Measurements from ENCODE around the gene CABP7. TPM values are rescaled to one million over a fixed set of nuclear protein-coding genes. Genes with fewer than 3 reads are reported as not detected.

Gene CABP7
- polyA plus RNA-seq, 4 donors = 0.27 to 4.2 (median 1.4) TPM

GRCh38 chr22:29705651-29706050 is 14.2 kb upstream of the CABP7 start:
- no peaks in the 10 kb centered on the region for H3K9me3 ChIP-seq (ENCODE audit: control insufficient read depth in 2 of 2, insufficient read depth in 1 of 2, low read depth in 1 of 2, low read length in 1 of 2)
- peaks cover 0 to 61% (median 0%) of the 10 kb centered on the region in 3 donors for H3K27me3 ChIP-seq (ENCODE audit: control insufficient read depth in 3 of 3, insufficient read depth in 3 of 3, low read length in 3 of 3)
- no peaks in the 10 kb centered on the region for H3K36me3 ChIP-seq (ENCODE audit: control insufficient read depth in 3 of 3, insufficient read depth in 2 of 3, low read depth in 1 of 3, low read length in 3 of 3)
- no peak for DNase-seq
- H3K4me1 ChIP-seq (ENCODE audit: control insufficient read depth in 3 of 3, insufficient read depth in 2 of 3, low read depth in 1 of 3, low read length in 2 of 3) = peaks cover 0 to 36% (median 0%) of the 10 kb centered on the region in 3 donors
- WGBS, 3 donors = 80 to 87% (median 83%) methylated on average over 7 of the region's 7 CpGs
- no peak overlapping the region for H3K4me3 ChIP-seq (ENCODE audit: low read depth in 1 of 3, low read length in 3 of 3)
- FAIRE-seq = no peak
- no peak overlapping the region for H3K27ac ChIP-seq (ENCODE audit: low read depth in 1 of 3, low read length in 2 of 3)

GRCh38 chr22:29706486-29706885 is 13.3 kb upstream of the CABP7 start:
- DNase-seq = no peak
- Histone ChIP-seq H3K4me1 (ENCODE audit: control insufficient read depth in 3 of 3, insufficient read depth in 2 of 3, low read depth in 1 of 3, low read length in 2 of 3) (peaks cover 0 to 27% (median 0%) of the 10 kb centered on the region in 3 donors), H3K27ac (ENCODE audit: low read depth in 1 of 3, low read length in 2 of 3) (no peak overlapping the region), H3K4me3 (ENCODE audit: low read depth in 1 of 3, low read length in 3 of 3) (no peak overlapping the region), H3K27me3 (ENCODE audit: control insufficient read depth in 3 of 3, insufficient read depth in 3 of 3, low read length in 3 of 3) (peaks cover 0 to 56% (median 0%) of the 10 kb centered on the region in 3 donors), H3K36me3 (ENCODE audit: control insufficient read depth in 3 of 3, insufficient read depth in 2 of 3, low read depth in 1 of 3, low read length in 3 of 3) (no peaks in the 10 kb centered on the region), H3K9me3 (ENCODE audit: control insufficient read depth in 2 of 2, insufficient read depth in 1 of 2, low read depth in 1 of 2, low read length in 1 of 2) (no peaks in the 10 kb centered on the region)
- WGBS, 3 donors = 47 to 57% (median 52%) methylated on average over 7 to 9 of the region's 9 CpGs
- FAIRE-seq = no peak

GRCh38 chr22:29707010-29707409 is 12.8 kb upstream of the CABP7 start:
- H3K4me3 ChIP-seq (ENCODE audit: low read depth in 1 of 3, low read length in 3 of 3) = no peak overlapping the region
- H3K27me3 ChIP-seq (ENCODE audit: control insufficient read depth in 3 of 3, insufficient read depth in 3 of 3, low read length in 3 of 3) = peaks cover 0 to 50% (median 0%) of the 10 kb centered on the region in 3 donors
- peaks cover 0 to 23% (median 0%) of the 10 kb centered on the region in 3 donors for H3K4me1 ChIP-seq (ENCODE audit: control insufficient read depth in 3 of 3, insufficient read depth in 2 of 3, low read depth in 1 of 3, low read length in 2 of 3)
- H3K9me3 ChIP-seq (ENCODE audit: control insufficient read depth in 2 of 2, insufficient read depth in 1 of 2, low read depth in 1 of 2, low read length in 1 of 2) = no peaks in the 10 kb centered on the region
- H3K36me3 ChIP-seq (ENCODE audit: control insufficient read depth in 3 of 3, insufficient read depth in 2 of 3, low read depth in 1 of 3, low read length in 3 of 3) = no peaks in the 10 kb centered on the region
- WGBS, 3 donors = 49 to 64% (median 61%) methylated on average over 16 to 18 of the region's 18 CpGs
- no peak for FAIRE-seq
- H3K27ac ChIP-seq (ENCODE audit: low read depth in 1 of 3, low read length in 2 of 3) = no peak overlapping the region
- no peak for DNase-seq

GRCh38 chr22:29707471-29707870 is 12.3 kb upstream of the CABP7 start:
- H3K9me3 ChIP-seq (ENCODE audit: control insufficient read depth in 2 of 2, insufficient read depth in 1 of 2, low read depth in 1 of 2, low read length in 1 of 2) = no peaks in the 10 kb centered on the region
- no peaks in the 10 kb centered on the region for H3K36me3 ChIP-seq (ENCODE audit: control insufficient read depth in 3 of 3, insufficient read depth in 2 of 3, low read depth in 1 of 3, low read length in 3 of 3)
- peaks cover 0 to 18% (median 0%) of the 10 kb centered on the region in 3 donors for H3K4me1 ChIP-seq (ENCODE audit: control insufficient read depth in 3 of 3, insufficient read depth in 2 of 3, low read depth in 1 of 3, low read length in 2 of 3)
- WGBS, 3 donors = 80 to 88% (median 85%) methylated on average over 5 of the region's 5 CpGs
- H3K27ac ChIP-seq (ENCODE audit: low read depth in 1 of 3, low read length in 2 of 3) = no peak overlapping the region
- peaks cover 0 to 50% (median 0%) of the 10 kb centered on the region in 3 donors for H3K27me3 ChIP-seq (ENCODE audit: control insufficient read depth in 3 of 3, insufficient read depth in 3 of 3, low read length in 3 of 3)
- no peak overlapping the region for H3K4me3 ChIP-seq (ENCODE audit: low read depth in 1 of 3, low read length in 3 of 3)
- FAIRE-seq (no peak), DNase-seq (no peak)

- Histone ChIP-seq H3K27me3 (ENCODE audit: control insufficient read depth in 3 of 3, insufficient read depth in 3 of 3, low read length in 3 of 3) (peaks cover 0 to 42% (median 0%) of the 10 kb centered on the region in 3 donors), H3K36me3 (ENCODE audit: control insufficient read depth in 3 of 3, insufficient read depth in 2 of 3, low read depth in 1 of 3, low read length in 3 of 3) (no peaks in the 10 kb centered on the region), H3K4me1 (ENCODE audit: control insufficient read depth in 3 of 3, insufficient read depth in 2 of 3, low read depth in 1 of 3, low read length in 2 of 3) (no peaks in the 10 kb centered on the region), H3K27ac (ENCODE audit: low read depth in 1 of 3, low read length in 2 of 3) (no peak overlapping the region), H3K4me3 (ENCODE audit: low read depth in 1 of 3, low read length in 3 of 3) (no peak overlapping the region), H3K9me3 (ENCODE audit: control insufficient read depth in 2 of 2, insufficient read depth in 1 of 2, low read depth in 1 of 2, low read length in 1 of 2) (no peaks in the 10 kb centered on the region)
- WGBS, 3 donors = 81 to 87% (median 82%) methylated on average over 13 to 15 of the region's 15 CpGs
- FAIRE-seq (no peak), DNase-seq (no peak)
Measured at GRCh38 chr22:29710193-29710592, 9.6 kb upstream of the CABP7 start.

- no peaks in the 10 kb centered on the region for H3K9me3 ChIP-seq (ENCODE audit: control insufficient read depth in 2 of 2, insufficient read depth in 1 of 2, low read depth in 1 of 2, low read length in 1 of 2)
- peaks cover 0 to 47% (median 0%) of the 10 kb centered on the region in 3 donors for H3K27me3 ChIP-seq (ENCODE audit: control insufficient read depth in 3 of 3, insufficient read depth in 3 of 3, low read length in 3 of 3)
- H3K4me1 ChIP-seq (ENCODE audit: control insufficient read depth in 3 of 3, insufficient read depth in 2 of 3, low read depth in 1 of 3, low read length in 2 of 3) = no peaks in the 10 kb centered on the region
- DNase-seq (peak in 1 of 2 donors; percentile 40), FAIRE-seq (no peak)
- no peak overlapping the region for H3K27ac ChIP-seq (ENCODE audit: low read depth in 1 of 3, low read length in 2 of 3)
- no peak overlapping the region for H3K4me3 ChIP-seq (ENCODE audit: low read depth in 1 of 3, low read length in 3 of 3)
- no peaks in the 10 kb centered on the region for H3K36me3 ChIP-seq (ENCODE audit: control insufficient read depth in 3 of 3, insufficient read depth in 2 of 3, low read depth in 1 of 3, low read length in 3 of 3)
- whole genome bisulfite sequencing, 3 donors = 33 to 64% (median 50%) methylated on average over 15 to 18 of the region's 18 CpGs
Measured at GRCh38 chr22:29710922-29711593, 8.7 kb upstream of the CABP7 start.

GRCh38 chr22:29712119-29712518 is 7.7 kb upstream of the CABP7 start:
- no peaks in the 10 kb centered on the region for H3K9me3 ChIP-seq (ENCODE audit: control insufficient read depth in 2 of 2, insufficient read depth in 1 of 2, low read depth in 1 of 2, low read length in 1 of 2)
- peaks cover 0 to 41% (median 0%) of the 10 kb centered on the region in 3 donors for H3K27me3 ChIP-seq (ENCODE audit: control insufficient read depth in 3 of 3, insufficient read depth in 3 of 3, low read length in 3 of 3)
- no peak overlapping the region for H3K4me3 ChIP-seq (ENCODE audit: low read depth in 1 of 3, low read length in 3 of 3)
- no peak overlapping the region for H3K27ac ChIP-seq (ENCODE audit: low read depth in 1 of 3, low read length in 2 of 3)
- WGBS, 3 donors = 74 to 81% (median 80%) methylated on average over 2 of the region's 2 CpGs
- H3K36me3 ChIP-seq (ENCODE audit: control insufficient read depth in 3 of 3, insufficient read depth in 2 of 3, low read depth in 1 of 3, low read length in 3 of 3) = no peaks in the 10 kb centered on the region
- DNase-seq (no peak), FAIRE-seq (no peak)
- no peaks in the 10 kb centered on the region for H3K4me1 ChIP-seq (ENCODE audit: control insufficient read depth in 3 of 3, insufficient read depth in 2 of 3, low read depth in 1 of 3, low read length in 2 of 3)

- H3K36me3 ChIP-seq (ENCODE audit: control insufficient read depth in 3 of 3, insufficient read depth in 2 of 3, low read depth in 1 of 3, low read length in 3 of 3) = no peaks in the 10 kb centered on the region
- FAIRE-seq = no peak
- no peak for DNase-seq
- no peaks in the 10 kb centered on the region for H3K4me1 ChIP-seq (ENCODE audit: control insufficient read depth in 3 of 3, insufficient read depth in 2 of 3, low read depth in 1 of 3, low read length in 2 of 3)
- H3K4me3 ChIP-seq (ENCODE audit: low read depth in 1 of 3, low read length in 3 of 3) = no peak overlapping the region
- no peak overlapping the region for H3K27ac ChIP-seq (ENCODE audit: low read depth in 1 of 3, low read length in 2 of 3)
- H3K27me3 ChIP-seq (ENCODE audit: control insufficient read depth in 3 of 3, insufficient read depth in 3 of 3, low read length in 3 of 3) = peaks cover 0 to 49% (median 2%) of the 10 kb centered on the region in 3 donors
- no peaks in the 10 kb centered on the region for H3K9me3 ChIP-seq (ENCODE audit: control insufficient read depth in 2 of 2, insufficient read depth in 1 of 2, low read depth in 1 of 2, low read length in 1 of 2)
- 37 to 54% (median 49%) methylated on average over 8 of the region's 8 CpGs for WGBS, 3 donors
Measured at GRCh38 chr22:29713156-29713727, 6.6 kb upstream of the CABP7 start.
